ENCODE measurements around the gene HDAC4. TPM values are rescaled to one million over a fixed set of nuclear protein-coding genes. Genes with fewer than 3 reads are reported as not detected.
A peak's percentile ranks its signal among the peaks of the same experiment; 100 is the strongest.

The HDAC4 gene
- total RNA-seq, 6 donors from 2014 or later: 16.1 to 108 (median 45.0) TPM

- Histone ChIP-seq H3K27ac (peak overlapping the region in 3 of 4 donors; percentile 3 to 80 (median 11)), H3K4me1 (peaks cover 19 to 46% (median 28%) of the 10 kb centered on the region in 4 donors), H3K9me3 (no peaks in the 10 kb centered on the region)
Measured at GRCh38 chr2:239257511-239257937, 143.3 kb downstream of the HDAC4 start.

GRCh38 chr2:239256350-239256743 lies 144.5 kb downstream of the HDAC4 start:
- DNase-seq (no peak), ATAC-seq (ENCODE audit: low FRiP score in 2 of 2) (no peak)
- H3K27me3 ChIP-seq: no peaks in the 10 kb centered on the region
- peaks cover 26 to 53% (median 33%) of the 10 kb centered on the region in 4 donors for H3K4me1 ChIP-seq
- 68 to 78% methylated on average over 6 of the region's 6 CpGs for WGBS, 2 donors
- no peak overlapping the region for H3K27ac ChIP-seq
- H3K36me3 ChIP-seq: no peaks in the 10 kb centered on the region
- H3K9me3 ChIP-seq: no peaks in the 10 kb centered on the region
- TF ChIP-seq POLR2A (IDR thresholded peaks at IDR 0.05): no peak
- no peak for TF ChIP-seq POLR2AphosphoS5 (IDR thresholded peaks at IDR 0.05)
- TF ChIP-seq EP300 (IDR thresholded peaks at IDR 0.05): no peak
- no peak for TF ChIP-seq CTCF (IDR thresholded peaks at IDR 0.05)
- no peak overlapping the region for H3K4me3 ChIP-seq

More at GRCh38 chr2:239257511-239257937, 143.3 kb downstream of the HDAC4 start:
- TF ChIP-seq POLR2A (IDR thresholded peaks at IDR 0.05) (no peak), CTCF (IDR thresholded peaks at IDR 0.05) (no peak), POLR2AphosphoS5 (IDR thresholded peaks at IDR 0.05) (no peak), EP300 (IDR thresholded peaks at IDR 0.05) (no peak)
- Histone ChIP-seq H3K4me3 (no peak overlapping the region), H3K36me3 (no peaks in the 10 kb centered on the region), H3K27me3 (no peaks in the 10 kb centered on the region)
- ATAC-seq (ENCODE audit: low FRiP score in 2 of 2): peak in 1 of 2 donors; percentile 58
- no peak for DNase-seq

- Histone ChIP-seq H3K27me3 (no peaks in the 10 kb centered on the region), H3K9me3 (no peaks in the 10 kb centered on the region), H3K27ac (no peak overlapping the region), H3K4me3 (no peak overlapping the region), H3K4me1 (peaks cover 25 to 53% (median 32%) of the 10 kb centered on the region in 4 donors), H3K36me3 (no peaks in the 10 kb centered on the region)
- DNase-seq (no peak), ATAC-seq (ENCODE audit: low FRiP score in 2 of 2) (no peak)
- TF ChIP-seq CTCF (IDR thresholded peaks at IDR 0.05): no peak
- TF ChIP-seq POLR2A (IDR thresholded peaks at IDR 0.05): no peak
- TF ChIP-seq EP300 (IDR thresholded peaks at IDR 0.05): no peak
- no peak for TF ChIP-seq POLR2AphosphoS5 (IDR thresholded peaks at IDR 0.05)
- WGBS, 2 donors: 72 to 75% methylated on average over 6 to 7 of the region's 7 CpGs
Measured at GRCh38 chr2:239255628-239256349, 145.0 kb downstream of the HDAC4 start.

GRCh38 chr2:239255218-239255617 lies 145.6 kb downstream of the HDAC4 start:
- no peak overlapping the region for H3K27ac ChIP-seq
- whole genome bisulfite sequencing, 2 donors: 77 to 82% methylated on average over 5 of the region's 5 CpGs
- ATAC-seq (ENCODE audit: low FRiP score in 2 of 2): no peak
- H3K4me1 ChIP-seq: peaks cover 20 to 53% (median 27%) of the 10 kb centered on the region in 4 donors
- no peak for DNase-seq
- H3K9me3 ChIP-seq: no peaks in the 10 kb centered on the region
- H3K27me3 ChIP-seq: no peaks in the 10 kb centered on the region
- no peak overlapping the region for H3K4me3 ChIP-seq
- TF ChIP-seq EP300 (IDR thresholded peaks at IDR 0.05) (no peak), POLR2A (IDR thresholded peaks at IDR 0.05) (no peak), POLR2AphosphoS5 (IDR thresholded peaks at IDR 0.05) (no peak), CTCF (IDR thresholded peaks at IDR 0.05) (no peak)
- H3K36me3 ChIP-seq: no peaks in the 10 kb centered on the region
